PC-3 (cell line): Measurements from ENCODE around the gene SLC15A4. TPM values are rescaled to one million over a fixed set of nuclear protein-coding genes. Genes with fewer than 3 reads are reported as not detected.

Experiments
- ATAC-seq: fragments of 200-7000 bp; cut with Tn5 transposase; 2 replicates; pipeline ENCODE4 v1.9.1; 2020; ENCODE audit warnings: mild to moderate bottlenecking, moderate library complexity
- BruUV-seq: library from RNA; stranded (reverse); fragments of 400-500 nt; replicated peaks from 2 replicates; lab custom pipeline; 2021; lab: Mats Ljungman, UMichigan
- CTCF ChIA-PET: fragments of 300-600 bp; sonication (Branson Sonifier 250); formaldehyde crosslinking; loops from one replicate; lab custom pipeline; 2022; ENCODE audit warnings: antibody characterized with exemption; lab: Charles Lee
- POLR2A ChIA-PET: fragments of 300-600 bp; sonication (Branson Sonifier 250); formaldehyde crosslinking; loops from one replicate; lab custom pipeline; 2022; ENCODE audit warnings: antibody characterized with exemption; ENCODE audit not compliant: unreplicated experiment; lab: Charles Lee
- DNase-seq: peaks from one replicate; pipeline ENCODE4 v3.0.0-alpha.2; 2015
- H2AFZ ChIP-seq: fragments of 300-600 bp; sonication (generic); 2 replicates; pipeline ENCODE4 v1.6.0; 2016; ENCODE audit warnings: antibody characterized with exemption, low read length
- H3F3A ChIP-seq: fragments of 300-600 bp; sonication (generic); one replicate; pipeline ENCODE4 v1.6.0; 2017; ENCODE audit warnings: antibody characterized with exemption, low read length, control low read depth, mild to moderate bottlenecking; ENCODE audit not compliant: unreplicated experiment
- H3K27ac ChIP-seq: fragments of 300-600 bp; sonication (generic); 2 replicates; pipeline ENCODE4 v1.5.1; 2016; ENCODE audit warnings: mild to moderate bottlenecking, low read length
- H3K27me3 ChIP-seq: fragments of 300-600 bp; sonication (generic); 2 replicates; pipeline ENCODE4 v1.6.1; 2016; ENCODE audit warnings: low read length, mixed read lengths
- H3K36me3 ChIP-seq: fragments of 300-600 bp; sonication (generic); 2 replicates; pipeline ENCODE4 v1.6.1; 2016; ENCODE audit warnings: low read depth, mixed run types, low read length, mixed read lengths
- H3K4me1 ChIP-seq: fragments of 300-600 bp; sonication (generic); 2 replicates; pipeline ENCODE4 v1.5.1; 2016; ENCODE audit warnings: low read length; ENCODE audit not compliant: insufficient read depth
- H3K4me2 ChIP-seq: fragments of 300-600 bp; sonication (generic); 2 replicates; pipeline ENCODE4 v1.6.0; 2016; ENCODE audit warnings: low read length
- H3K4me3 ChIP-seq: fragments of 300-600 bp; sonication (generic); 2 replicates; pipeline ENCODE4 v1.5.1; 2016; ENCODE audit warnings: mild to moderate bottlenecking, low read length, mixed read lengths
- H3K79me2 ChIP-seq: fragments of 300-600 bp; sonication (generic); 2 replicates; pipeline ENCODE4 v1.6.1; 2017; ENCODE audit warnings: low read length, mixed read lengths
- H3K9ac ChIP-seq: fragments of 300-600 bp; sonication (generic); 2 replicates; pipeline ENCODE4 v1.6.0; 2016; ENCODE audit warnings: mild to moderate bottlenecking, low read length
- H3K9me2 ChIP-seq: fragments of 300-600 bp; sonication (generic); replicated peaks from 2 replicates; pipeline ENCODE4 v1.6.1; 2016; ENCODE audit warnings: mixed run types, low read length, mixed read lengths
- H3K9me3 ChIP-seq: fragments of 300-600 bp; sonication (generic); 2 replicates; pipeline ENCODE4 v1.6.1; 2016; ENCODE audit warnings: low read length, mixed read lengths
- H4K20me1 ChIP-seq: fragments of 300-600 bp; sonication (generic); 2 replicates; pipeline ENCODE4 v1.6.1; 2016; ENCODE audit warnings: low read length, mixed read lengths
- EZH2 ChIP-seq: fragments of 300-600 bp; sonication (generic); IDR thresholded peaks from one replicate; pipeline ENCODE4 v1.6.1; 2017; ENCODE audit warnings: antibody characterized with exemption, mild to moderate bottlenecking, low read length; ENCODE audit not compliant: unreplicated experiment
- EZH2phosphoT487 ChIP-seq: fragments of 300-600 bp; sonication (generic); IDR thresholded peaks from 2 replicates; pipeline ENCODE4 v1.6.1; 2018; ENCODE audit warnings: mild to moderate bottlenecking, antibody characterized with exemption, low read length, borderline replicate concordance
- intact Hi-C: fragments of 100-400 bp; cut with micrococcal nuclease; formaldehyde crosslinking; loops from 2 replicates; pipeline ENCODE4 v1.9.0; 2023
- total RNA-seq: library from RNA; depleted of rRNA; stranded (reverse); fragments of >200 nt; gene quantifications from 2 replicates; pipeline ENCODE4 v1.2.3, GENCODE V29; 2014
- TF ChIP-seq, protein P1 (sequence below): fragments of 300-600 bp; sonication (generic); conservative IDR thresholded peaks from 2 replicates; pipeline ENCODE4 v1.5.1; 2017; ENCODE audit warnings: antibody characterized with exemption, low read depth, mild to moderate bottlenecking, low read length

The SLC15A4 gene
- total RNA-seq, 1 experiment from 2014 or later, result 20.8 TPM

DNA sequence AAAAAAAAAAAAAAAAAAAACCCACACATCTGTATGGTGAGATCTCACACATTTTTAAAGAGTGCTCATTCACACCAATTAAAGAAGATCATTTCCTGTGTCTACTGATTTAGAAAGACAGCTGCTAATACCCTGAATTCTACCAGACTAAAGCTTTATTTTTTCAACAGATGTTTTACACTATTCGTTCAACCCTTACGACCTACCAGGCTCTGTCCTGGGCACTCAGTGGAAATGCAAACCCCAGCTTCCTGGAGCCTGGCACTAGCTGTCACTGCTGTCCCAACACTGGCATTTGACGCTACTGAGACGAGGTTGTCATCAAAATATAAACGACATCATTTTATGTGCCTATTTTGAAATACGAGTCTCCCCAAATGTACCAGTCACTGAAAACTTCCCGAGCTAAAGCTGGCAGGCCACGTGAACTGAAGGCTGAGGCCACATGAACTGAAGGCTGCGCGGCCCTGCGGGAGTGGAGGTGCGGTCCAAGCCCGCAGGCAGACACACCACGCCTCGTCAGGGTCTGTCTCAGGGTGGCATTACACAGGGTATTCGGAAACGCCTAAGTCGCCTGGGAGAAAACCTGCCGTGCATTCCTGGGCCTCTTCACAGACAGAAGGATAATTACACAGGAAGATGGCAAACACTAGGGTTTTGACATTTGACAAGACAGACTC is 27.2 kb downstream of the SLC15A4 start:
- POLR2A ChIA-PET, result interaction anchor here (0.7 kb wide), 1 partner anchor 28 kb away, joined by 3 read pairs; no protein-coding TSS in a partner anchor
- Histone ChIP-seq H3K27me3 (no peaks in the 10 kb centered on the region), H3K4me3 (no peak overlapping the region), H3F3A (no peaks in the 10 kb centered on the region), H3K4me2 (no peak overlapping the region), H3K36me3 (peaks cover 70% of the 10 kb centered on the region), H3K9me3 (no peaks in the 10 kb centered on the region), H3K27ac (peak overlapping the region; percentile 58), H3K9ac (no peak overlapping the region), H3K79me2 (peaks cover 10% of the 10 kb centered on the region; the same call in 1 of the 2 replicates), H4K20me1 (peaks cover 10% of the 10 kb centered on the region; the same call in 1 of the 2 replicates), H2AFZ (no peak overlapping the region), H3K9me2 (no peaks in the 10 kb centered on the region), H3K4me1 (peaks cover 29% of the 10 kb centered on the region)
- DNase-seq, result no peak
- CTCF ChIA-PET, result no interaction called here
- TF ChIP-seq EZH2phosphoT487 (no peak), EZH2 (no peak)
- TF ChIP-seq, protein P1, sequence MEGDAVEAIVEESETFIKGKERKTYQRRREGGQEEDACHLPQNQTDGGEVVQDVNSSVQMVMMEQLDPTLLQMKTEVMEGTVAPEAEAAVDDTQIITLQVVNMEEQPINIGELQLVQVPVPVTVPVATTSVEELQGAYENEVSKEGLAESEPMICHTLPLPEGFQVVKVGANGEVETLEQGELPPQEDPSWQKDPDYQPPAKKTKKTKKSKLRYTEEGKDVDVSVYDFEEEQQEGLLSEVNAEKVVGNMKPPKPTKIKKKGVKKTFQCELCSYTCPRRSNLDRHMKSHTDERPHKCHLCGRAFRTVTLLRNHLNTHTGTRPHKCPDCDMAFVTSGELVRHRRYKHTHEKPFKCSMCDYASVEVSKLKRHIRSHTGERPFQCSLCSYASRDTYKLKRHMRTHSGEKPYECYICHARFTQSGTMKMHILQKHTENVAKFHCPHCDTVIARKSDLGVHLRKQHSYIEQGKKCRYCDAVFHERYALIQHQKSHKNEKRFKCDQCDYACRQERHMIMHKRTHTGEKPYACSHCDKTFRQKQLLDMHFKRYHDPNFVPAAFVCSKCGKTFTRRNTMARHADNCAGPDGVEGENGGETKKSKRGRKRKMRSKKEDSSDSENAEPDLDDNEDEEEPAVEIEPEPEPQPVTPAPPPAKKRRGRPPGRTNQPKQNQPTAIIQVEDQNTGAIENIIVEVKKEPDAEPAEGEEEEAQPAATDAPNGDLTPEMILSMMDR, result no peak
- no TSS peak for BruUV-seq
- intact Hi-C loops, result no loop called here
- ATAC-seq, result no peak

DNA sequence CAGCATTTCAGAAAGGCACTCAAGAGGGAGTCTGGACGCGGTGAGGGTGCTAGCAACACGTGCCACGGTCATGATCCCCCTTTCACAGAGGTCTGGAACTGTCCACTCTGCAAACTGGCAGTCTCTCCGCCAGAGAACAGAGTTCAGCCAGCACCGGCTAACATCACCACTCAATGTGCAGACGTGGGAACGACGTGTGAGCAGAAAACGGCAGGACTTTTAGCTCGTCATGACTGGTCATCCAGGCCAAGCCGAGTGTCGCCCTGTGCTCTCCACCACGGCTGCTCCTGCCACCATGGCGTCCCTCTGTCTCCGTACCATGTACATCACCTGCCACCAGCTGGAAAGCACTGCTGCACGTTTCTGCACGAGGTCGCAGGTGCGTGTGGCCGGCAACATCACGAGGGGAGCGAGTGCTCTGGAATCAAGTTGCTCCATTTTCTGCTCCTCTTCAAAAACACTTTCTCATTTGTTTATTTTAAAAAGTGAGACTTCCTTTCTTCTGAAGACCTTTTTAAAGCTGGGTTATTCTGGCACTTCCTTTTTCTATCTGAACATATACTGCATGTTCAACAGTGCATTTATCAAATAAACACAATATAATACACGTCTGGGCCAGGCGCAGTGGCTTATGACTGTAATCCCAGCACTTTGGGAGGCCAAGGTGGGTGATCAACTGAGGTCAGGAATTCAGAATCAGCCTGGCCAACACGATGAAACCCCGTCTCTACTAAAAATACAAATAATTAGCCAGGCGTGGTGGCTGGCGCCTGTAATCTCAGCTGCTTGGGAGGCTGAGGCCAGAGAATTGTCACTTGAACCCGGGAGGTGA is 28.0 kb downstream of the SLC15A4 start:
- no peaks in the 10 kb centered on the region for H3K27me3 ChIP-seq
- H2AFZ ChIP-seq, result no peak overlapping the region
- POLR2A ChIA-PET, result no interaction called here
- no peak overlapping the region for H3K4me3 ChIP-seq
- H3K4me1 ChIP-seq, result peaks cover 21% of the 10 kb centered on the region
- DNase-seq (no peak), ATAC-seq (no peak)
- H3K9me2 ChIP-seq, result no peaks in the 10 kb centered on the region
- no peak overlapping the region for H3K4me2 ChIP-seq
- TF ChIP-seq, protein P1, result no peak
- no peak for TF ChIP-seq EZH2phosphoT487
- no peak for TF ChIP-seq EZH2
- 0 out of 2 replicates have a peak, but pooled peaks cover 2% of the 10 kb centered on the region for H4K20me1 ChIP-seq
- no TSS peak for BruUV-seq
- peaks cover 69% of the 10 kb centered on the region for H3K36me3 ChIP-seq
- CTCF ChIA-PET, result no interaction called here
- H3K9ac ChIP-seq, result no peak overlapping the region
- H3K79me2 ChIP-seq, result peaks cover 2% of the 10 kb centered on the region; the same call in 1 of the 2 replicates
- no peaks in the 10 kb centered on the region for H3F3A ChIP-seq
- no peak overlapping the region for H3K27ac ChIP-seq
- H3K9me3 ChIP-seq, result no peaks in the 10 kb centered on the region
- intact Hi-C loops, result no loop called here
